ENCODE data around the gene PSORS1C2. TPM values are rescaled to one million over a fixed set of nuclear protein-coding genes. Genes with fewer than 3 reads are reported as not detected.
A peak's percentile ranks its signal among the peaks of the same experiment; 100 is the strongest.

PSORS1C2 gene
- total RNA-seq, 2 experiments from 2014 or later, result not detected

DNA sequence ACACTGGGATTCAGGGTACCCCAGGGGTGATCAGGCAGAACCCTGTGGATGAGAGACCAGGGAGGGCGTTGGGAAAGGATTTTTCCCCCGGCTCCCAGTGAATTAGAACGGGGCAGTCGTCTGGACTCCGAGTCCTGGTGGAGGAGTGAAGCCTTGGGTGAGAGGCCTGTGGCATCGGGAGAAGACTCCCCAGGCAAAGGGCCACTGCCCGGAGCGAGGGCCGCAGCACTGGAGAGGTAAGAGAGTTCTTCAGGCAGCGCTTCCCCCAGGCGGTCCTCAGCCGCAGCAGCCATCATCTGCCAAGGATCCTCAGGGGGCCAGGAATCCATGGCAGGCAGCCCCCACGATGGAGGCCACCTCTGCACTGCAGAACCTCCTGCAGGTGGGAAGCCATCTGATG lies 27.2 kb downstream of the PSORS1C2 start:
- Mint-ChIP-seq H3K4me3 (no peak overlapping the region), H3K36me3 (no peaks in the 10 kb centered on the region), H3K27ac (no peak overlapping the region), H3K4me1 (no peaks in the 10 kb centered on the region), H3K9me3 (no peaks in the 10 kb centered on the region), H3K27me3 (peaks cover 9% of the 10 kb centered on the region)
- ATAC-seq (ENCODE audit: low read depth) (no peak), DNase-seq (no peak)
- POLR2A ChIA-PET, result no interaction called here

GRCh38 chr6:31110825-31111582 lies 27.9 kb downstream of the PSORS1C2 start:
- Mint-ChIP-seq H3K36me3 (no peaks in the 10 kb centered on the region), H3K27me3 (peaks cover 11% of the 10 kb centered on the region), H3K4me3 (no peak overlapping the region), H3K27ac (no peak overlapping the region), H3K9me3 (no peaks in the 10 kb centered on the region), H3K4me1 (no peaks in the 10 kb centered on the region)
- POLR2A ChIA-PET, result no interaction called here
- DNase-seq (no peak), ATAC-seq (ENCODE audit: low read depth) (no peak)

DNA sequence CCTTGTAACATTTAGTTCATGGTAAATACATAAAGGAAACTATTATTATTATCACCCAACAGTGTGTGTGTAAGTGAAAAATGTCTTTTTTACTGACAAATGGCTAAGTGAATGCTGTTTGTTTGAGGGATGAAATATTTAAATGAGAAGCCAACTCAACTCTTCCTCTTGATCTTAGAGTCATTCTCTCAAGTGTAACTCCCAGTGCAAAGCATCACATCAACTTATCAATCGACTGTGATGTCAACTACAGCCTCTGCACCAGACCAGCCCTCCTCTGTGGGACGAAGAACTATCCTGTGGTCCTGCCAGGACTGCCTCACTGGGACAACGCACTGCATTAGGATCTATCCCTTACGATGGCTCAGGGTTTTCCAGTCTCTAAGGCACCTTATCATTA lies 31.8 kb downstream of the PSORS1C2 start:
- POLR2A ChIA-PET, result no interaction called here
- Mint-ChIP-seq H3K36me3 (no peaks in the 10 kb centered on the region), H3K9me3 (no peaks in the 10 kb centered on the region), H3K4me3 (no peak overlapping the region), H3K4me1 (no peaks in the 10 kb centered on the region), H3K27ac (no peak overlapping the region), H3K27me3 (peaks cover 4% of the 10 kb centered on the region)
- DNase-seq (no peak), ATAC-seq (ENCODE audit: low read depth) (no peak)

- H3K36me3 Mint-ChIP-seq, result no peaks in the 10 kb centered on the region
- no peak for DNase-seq
- no peak overlapping the region for H3K4me3 Mint-ChIP-seq
- H3K9me3 Mint-ChIP-seq, result no peaks in the 10 kb centered on the region
- no peak for ATAC-seq (ENCODE audit: low read depth)
- H3K27me3 Mint-ChIP-seq, result peaks cover 2% of the 10 kb centered on the region
- POLR2A ChIA-PET, result no interaction called here
- no peak overlapping the region for H3K27ac Mint-ChIP-seq
- H3K4me1 Mint-ChIP-seq, result no peaks in the 10 kb centered on the region
Observed at GRCh38 chr6:31103136-31103535, 35.7 kb downstream of the PSORS1C2 start.

DNA sequence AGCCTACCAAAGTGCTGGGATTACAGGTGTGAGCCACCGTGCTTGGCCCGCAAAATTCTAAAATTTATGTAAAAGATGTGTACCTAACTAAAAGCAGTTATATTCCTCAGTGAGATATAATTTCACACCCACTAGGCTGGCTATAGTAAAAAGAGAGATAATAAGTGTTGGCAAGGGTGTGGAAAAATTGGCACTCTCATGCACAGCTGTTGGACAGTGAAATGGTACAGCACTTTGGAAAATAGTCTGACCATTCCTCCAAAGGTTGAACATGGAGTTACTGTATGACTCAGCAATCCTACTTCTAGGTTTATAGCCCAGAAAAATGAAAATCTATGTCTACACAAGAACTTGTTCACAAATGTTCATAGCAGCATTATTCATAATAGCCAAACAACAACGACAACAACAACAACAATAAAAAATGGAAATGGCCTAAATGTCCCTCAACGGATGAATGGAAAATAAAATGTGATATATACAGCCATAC lies 40.4 kb downstream of the PSORS1C2 start:
- no peak overlapping the region for H3K4me3 Mint-ChIP-seq
- ATAC-seq (ENCODE audit: low read depth) (no peak), DNase-seq (no peak)
- H3K27me3 Mint-ChIP-seq, result no peaks in the 10 kb centered on the region
- H3K36me3 Mint-ChIP-seq, result no peaks in the 10 kb centered on the region
- POLR2A ChIA-PET, result no interaction called here
- no peaks in the 10 kb centered on the region for H3K9me3 Mint-ChIP-seq
- no peak overlapping the region for H3K27ac Mint-ChIP-seq
- peaks cover 18% of the 10 kb centered on the region for H3K4me1 Mint-ChIP-seq

DNA sequence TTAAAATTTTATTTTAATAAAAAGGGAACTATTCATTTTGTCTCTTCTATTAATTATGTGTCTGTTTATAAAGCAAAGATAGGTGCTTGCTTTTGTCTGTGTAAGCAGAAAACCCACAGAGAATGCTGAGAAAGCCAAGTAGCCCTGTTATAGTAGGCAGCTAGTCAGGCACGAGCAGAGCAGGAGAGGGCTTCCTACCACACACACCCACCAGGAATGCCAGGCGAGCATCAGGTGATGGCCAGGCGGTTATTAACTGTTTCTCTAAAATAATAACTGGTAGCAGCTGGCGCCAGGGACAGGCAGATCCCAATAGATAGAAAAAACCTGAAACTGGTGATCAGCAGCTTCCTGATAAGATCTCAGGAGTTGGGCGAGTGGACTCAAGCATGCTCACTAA lies 42.2 kb downstream of the PSORS1C2 start:
- POLR2A ChIA-PET, result no interaction called here
- no peak for DNase-seq
- ATAC-seq (ENCODE audit: low read depth), result no peak
- H3K4me3 Mint-ChIP-seq, result no peak overlapping the region
- no peak overlapping the region for H3K27ac Mint-ChIP-seq
- no peaks in the 10 kb centered on the region for H3K36me3 Mint-ChIP-seq
- no peaks in the 10 kb centered on the region for H3K9me3 Mint-ChIP-seq
- H3K4me1 Mint-ChIP-seq, result peaks cover 18% of the 10 kb centered on the region
- no peaks in the 10 kb centered on the region for H3K27me3 Mint-ChIP-seq

DNA sequence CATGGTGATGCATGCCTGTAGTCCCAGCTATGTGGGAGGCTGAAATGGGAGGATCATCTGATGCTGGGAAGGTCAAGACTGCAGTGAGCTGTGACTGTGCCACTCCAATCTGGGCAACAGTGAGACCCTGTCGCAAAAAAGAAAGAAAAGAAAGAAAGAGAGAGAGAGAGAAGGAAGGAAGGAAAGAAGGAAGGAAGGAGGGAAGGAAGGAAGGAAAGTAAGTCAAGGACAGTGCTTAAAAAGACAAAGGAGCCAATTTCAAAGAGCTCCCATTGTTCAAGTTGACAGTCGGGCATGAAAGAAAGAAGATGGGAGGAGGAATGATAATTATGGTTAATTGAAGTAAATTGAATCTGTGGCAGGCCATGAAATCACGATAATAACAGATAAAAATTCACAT lies 42.7 kb downstream of the PSORS1C2 start:
- no peaks in the 10 kb centered on the region for H3K27me3 Mint-ChIP-seq
- DNase-seq (no peak), ATAC-seq (ENCODE audit: low read depth) (no peak)
- peaks cover 18% of the 10 kb centered on the region for H3K4me1 Mint-ChIP-seq
- H3K9me3 Mint-ChIP-seq, result no peaks in the 10 kb centered on the region
- H3K4me3 Mint-ChIP-seq, result no peak overlapping the region
- POLR2A ChIA-PET, result no interaction called here
- H3K27ac Mint-ChIP-seq, result no peak overlapping the region
- H3K36me3 Mint-ChIP-seq, result no peaks in the 10 kb centered on the region

- H3K27me3 Mint-ChIP-seq, result peaks cover 2% of the 10 kb centered on the region
- no peaks in the 10 kb centered on the region for H3K9me3 Mint-ChIP-seq
- peak overlapping the region; percentile 92 for H3K27ac Mint-ChIP-seq
- ATAC-seq (ENCODE audit: low read depth) (peak; percentile 77), DNase-seq (peak; percentile 41)
- peaks cover 18% of the 10 kb centered on the region for H3K4me1 Mint-ChIP-seq
- H3K4me3 Mint-ChIP-seq, result peak overlapping the region; percentile 7
- no peaks in the 10 kb centered on the region for H3K36me3 Mint-ChIP-seq
- POLR2A ChIA-PET, result interaction anchor here (0.6 to 2.2 kb wide), 2 partner anchors 15 to 444 kb away, joined by 3 to 8 read pairs; no protein-coding TSS in a partner anchor
Observed at GRCh38 chr6:31094389-31094881, 44.4 kb downstream of the PSORS1C2 start.

DNA sequence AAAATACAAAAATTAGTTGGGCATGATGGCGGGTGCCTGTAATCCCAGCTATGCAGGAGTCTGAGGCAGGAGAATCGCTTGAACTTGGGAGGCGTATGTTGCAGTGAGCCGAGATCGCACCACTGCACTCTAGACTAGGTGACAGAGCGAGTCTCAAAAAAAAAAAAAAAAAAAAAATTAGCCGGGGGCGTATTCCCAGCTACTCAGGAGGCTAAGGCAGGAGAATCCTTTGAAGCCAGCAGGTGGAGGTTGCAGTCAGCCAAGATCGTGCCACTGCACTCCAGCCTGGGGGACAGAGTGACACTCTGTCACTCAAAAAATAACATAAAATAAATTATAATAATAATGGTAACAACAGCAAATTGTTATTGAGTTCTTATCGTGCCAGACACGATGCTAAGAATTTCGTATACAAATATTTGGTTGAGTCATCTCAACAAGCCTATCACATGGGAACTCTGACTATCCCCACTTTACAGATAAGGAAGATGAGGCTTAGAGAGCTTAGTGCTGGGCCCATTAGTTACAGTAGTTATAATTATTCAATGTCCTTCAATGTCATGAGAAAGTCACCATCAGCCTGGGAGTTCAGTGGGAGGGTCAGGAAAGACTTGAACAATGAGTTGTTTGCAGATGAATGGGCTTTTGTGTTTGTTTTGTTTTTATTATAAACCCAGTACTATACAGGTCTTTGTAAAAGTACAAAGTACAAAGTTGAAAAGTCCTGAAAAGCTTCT lies 45.9 kb downstream of the PSORS1C2 start:
- DNase-seq (no peak), ATAC-seq (ENCODE audit: low read depth) (no peak)
- Mint-ChIP-seq H3K4me3 (no peak overlapping the region), H3K4me1 (peaks cover 18% of the 10 kb centered on the region), H3K36me3 (no peaks in the 10 kb centered on the region), H3K27me3 (peaks cover 2% of the 10 kb centered on the region), H3K27ac (no peak overlapping the region), H3K9me3 (no peaks in the 10 kb centered on the region)
- POLR2A ChIA-PET, result interaction anchor here (2.2 kb wide), 1 partner anchor 14 kb away, joined by 8 read pairs; no protein-coding TSS in a partner anchor

- ATAC-seq (ENCODE audit: low read depth), result no peak
Observed at GRCh38 chr6:31092238-31092637, 46.6 kb downstream of the PSORS1C2 start.

DNA sequence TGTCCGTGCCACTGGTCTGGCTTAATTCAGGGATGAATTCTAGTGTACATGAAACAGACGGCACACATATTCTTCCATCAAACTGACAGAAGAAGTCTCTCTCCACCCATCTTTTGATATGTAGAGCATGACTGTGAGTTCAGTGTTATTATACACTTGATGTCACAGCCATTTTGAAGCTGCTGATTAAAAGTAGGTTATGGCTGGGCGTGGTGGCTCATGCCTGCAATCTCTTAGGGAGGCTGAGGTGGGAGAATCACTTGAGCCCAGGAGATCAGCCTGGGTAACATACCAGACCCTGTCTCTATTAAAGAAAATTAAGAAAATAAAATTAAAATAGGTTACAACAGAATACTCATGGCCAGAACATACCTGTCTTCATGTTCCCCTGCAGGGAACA lies 47.2 kb downstream of the PSORS1C2 start:
- DNase-seq, result no peak
- POLR2A ChIA-PET, result no interaction called here
- H3K36me3 Mint-ChIP-seq, result no peaks in the 10 kb centered on the region
- peaks cover 18% of the 10 kb centered on the region for H3K4me1 Mint-ChIP-seq
- H3K9me3 Mint-ChIP-seq, result no peaks in the 10 kb centered on the region
- no peak for ATAC-seq (ENCODE audit: low read depth)
- H3K27me3 Mint-ChIP-seq, result peaks cover 2% of the 10 kb centered on the region
- H3K4me3 Mint-ChIP-seq, result no peak overlapping the region
- no peak overlapping the region for H3K27ac Mint-ChIP-seq

More at GRCh38 chr6:31092238-31092637, 46.6 kb downstream of the PSORS1C2 start:
- Mint-ChIP-seq H3K27me3 (peaks cover 2% of the 10 kb centered on the region), H3K27ac (no peak overlapping the region), H3K36me3 (no peaks in the 10 kb centered on the region), H3K9me3 (no peaks in the 10 kb centered on the region), H3K4me3 (no peak overlapping the region), H3K4me1 (peaks cover 17% of the 10 kb centered on the region)
- DNase-seq, result no peak
- POLR2A ChIA-PET, result no interaction called here

- H3K4me3 Mint-ChIP-seq, result no peak overlapping the region
- H3K27ac Mint-ChIP-seq, result no peak overlapping the region
- ATAC-seq (ENCODE audit: low read depth), result no peak
- POLR2A ChIA-PET, result no interaction called here
- H3K27me3 Mint-ChIP-seq, result peaks cover 2% of the 10 kb centered on the region
- no peaks in the 10 kb centered on the region for H3K9me3 Mint-ChIP-seq
- peaks cover 18% of the 10 kb centered on the region for H3K4me1 Mint-ChIP-seq
- no peak for DNase-seq
- no peaks in the 10 kb centered on the region for H3K36me3 Mint-ChIP-seq
Observed at GRCh38 chr6:31090973-31091364, 47.9 kb downstream of the PSORS1C2 start.

GRCh38 chr6:31090275-31090972 lies 48.4 kb downstream of the PSORS1C2 start:
- DNase-seq (no peak), ATAC-seq (ENCODE audit: low read depth) (no peak)
- peaks cover 2% of the 10 kb centered on the region for H3K27me3 Mint-ChIP-seq
- no peak overlapping the region for H3K4me3 Mint-ChIP-seq
- POLR2A ChIA-PET, result no interaction called here
- H3K9me3 Mint-ChIP-seq, result no peaks in the 10 kb centered on the region
- H3K36me3 Mint-ChIP-seq, result no peaks in the 10 kb centered on the region
- no peak overlapping the region for H3K27ac Mint-ChIP-seq
- peaks cover 18% of the 10 kb centered on the region for H3K4me1 Mint-ChIP-seq
